Lower lobe of right lung (tissue), 2 donors: ENCODE results near the gene ZNF700. TPM values are rescaled to one million over a fixed set of nuclear protein-coding genes. Genes with fewer than 3 reads are reported as not detected.
"Not testable (repeated sequence)": the region's sequence is repeated elsewhere in the genome, so short reads cannot be mapped to it uniquely, and the experiment has no call there.

Experiments used
- ATAC-seq, 2 donors: fragments of 200-7000 bp; cut with Tn5 transposase; one replicate each; pipeline ENCODE4 v1.9.1; 2020 to 2022; ENCODE audit warnings: mild to moderate bottlenecking in 2 of 2, moderate library complexity in 2 of 2
- DNase-seq: peaks from one replicate; pipeline ENCODE4 v3.0.0-alpha.2; 2020
- H3K27ac ChIP-seq: fragments of 200-600 bp; one replicate; pipeline ENCODE4 v1.8.0; 2022
- H3K27me3 ChIP-seq: fragments of 200-600 bp; one replicate; pipeline ENCODE4 v1.8.0; 2022; ENCODE audit warnings: low read depth
- H3K36me3 ChIP-seq: fragments of 200-600 bp; one replicate; pipeline ENCODE4 v1.8.0; 2022; ENCODE audit warnings: mild to moderate bottlenecking
- H3K4me1 ChIP-seq: fragments of 200-600 bp; one replicate; pipeline ENCODE4 v1.8.0; 2022
- H3K4me3 ChIP-seq: fragments of 200-600 bp; one replicate; pipeline ENCODE4 v1.8.0; 2022; ENCODE audit warnings: mild to moderate bottlenecking
- H3K9me3 ChIP-seq: fragments of 200-600 bp; one replicate; pipeline ENCODE4 v1.8.0; 2022
- intact Hi-C: fragments of 100-400 bp; cut with DNase I; formaldehyde crosslinking; loops from one replicate; pipeline ENCODE4 v1.11.0; 2022
- total RNA-seq: library from RNA; stranded (reverse); fragmentation: NEBNext Ultra II Directional; extraction: Animal tissue kit (Norgen Biotek cat#: 25700); gene quantifications from one replicate; pipeline ENCODE4 v1.2.1, GENCODE V29; 2021
- TF ChIP-seq, protein P1 (sequence below): fragments of 200-600 bp; IDR thresholded peaks from one replicate; pipeline ENCODE4 v1.8.0; 2022; ENCODE audit warnings: antibody characterized with exemption, mild to moderate bottlenecking
- donor health status: DM: no; HTN: yes; CAD: no; lungs with severe emphysema.

ZNF700 gene
- total RNA-seq, 1 donor from 2014 or later: 13.4 TPM

DNA sequence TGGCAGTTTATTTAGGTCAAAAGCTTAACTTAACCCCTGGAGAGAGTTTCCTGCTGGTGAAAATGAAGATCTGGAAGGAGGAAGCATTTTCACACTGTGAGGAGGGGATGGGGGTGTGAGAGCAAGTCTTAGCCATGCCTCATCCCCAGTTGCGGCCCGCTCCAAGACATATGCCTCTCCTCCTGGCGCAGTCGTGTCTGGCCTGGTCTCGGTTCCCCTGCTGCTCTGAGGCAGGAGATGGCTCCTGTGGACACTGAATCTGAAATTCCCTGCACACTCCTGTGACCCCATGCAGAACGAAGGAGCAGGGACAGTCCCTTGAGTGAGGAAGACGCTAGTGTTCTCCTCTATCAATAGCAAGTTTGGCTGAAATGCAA, 37.7 kb upstream of the ZNF700 start:
- TF ChIP-seq, protein P1, sequence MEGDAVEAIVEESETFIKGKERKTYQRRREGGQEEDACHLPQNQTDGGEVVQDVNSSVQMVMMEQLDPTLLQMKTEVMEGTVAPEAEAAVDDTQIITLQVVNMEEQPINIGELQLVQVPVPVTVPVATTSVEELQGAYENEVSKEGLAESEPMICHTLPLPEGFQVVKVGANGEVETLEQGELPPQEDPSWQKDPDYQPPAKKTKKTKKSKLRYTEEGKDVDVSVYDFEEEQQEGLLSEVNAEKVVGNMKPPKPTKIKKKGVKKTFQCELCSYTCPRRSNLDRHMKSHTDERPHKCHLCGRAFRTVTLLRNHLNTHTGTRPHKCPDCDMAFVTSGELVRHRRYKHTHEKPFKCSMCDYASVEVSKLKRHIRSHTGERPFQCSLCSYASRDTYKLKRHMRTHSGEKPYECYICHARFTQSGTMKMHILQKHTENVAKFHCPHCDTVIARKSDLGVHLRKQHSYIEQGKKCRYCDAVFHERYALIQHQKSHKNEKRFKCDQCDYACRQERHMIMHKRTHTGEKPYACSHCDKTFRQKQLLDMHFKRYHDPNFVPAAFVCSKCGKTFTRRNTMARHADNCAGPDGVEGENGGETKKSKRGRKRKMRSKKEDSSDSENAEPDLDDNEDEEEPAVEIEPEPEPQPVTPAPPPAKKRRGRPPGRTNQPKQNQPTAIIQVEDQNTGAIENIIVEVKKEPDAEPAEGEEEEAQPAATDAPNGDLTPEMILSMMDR: no peak
- H3K9me3 ChIP-seq: no peaks in the 10 kb centered on the region
- intact Hi-C loops: no loop called here
- no peaks in the 10 kb centered on the region for H3K27me3 ChIP-seq
- H3K4me1 ChIP-seq: peaks cover 15% of the 10 kb centered on the region
- peak overlapping the region; percentile 89 for H3K27ac ChIP-seq
- ATAC-seq (peak; percentile 12 to 45), DNase-seq (no peak)
- H3K36me3 ChIP-seq: no peaks in the 10 kb centered on the region
- peak overlapping the region; percentile 74 for H3K4me3 ChIP-seq

- ATAC-seq: peak; percentile 98 to 99
These were observed 37.0 kb upstream of the ZNF700 start, which contains the start of gene ZNF69 for GRCh38 chr19:11887611-11888531. ZNF69 (plus strand) TSS chr19:11887782; CDS start chr19:11887924, 142 bp downstream.

DNA sequence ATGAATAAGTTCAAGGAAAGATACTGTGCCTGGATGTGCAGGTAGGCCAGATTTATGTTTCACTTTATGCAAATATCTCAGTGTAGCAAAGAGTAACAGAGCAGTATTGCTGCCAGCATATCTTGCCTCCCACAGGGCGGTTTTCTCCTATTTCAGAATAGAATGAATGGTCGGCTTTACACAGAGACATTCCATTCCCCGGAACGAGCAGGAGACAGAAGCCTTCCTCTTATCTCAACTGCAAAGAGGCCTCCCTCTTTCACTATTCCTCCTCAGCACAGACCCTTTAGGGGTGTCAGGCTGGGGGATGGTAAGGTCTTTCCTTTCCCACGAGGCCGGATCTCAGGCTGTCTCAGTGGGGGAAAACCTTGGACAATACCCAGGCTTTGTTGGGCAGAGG, 35.0 kb upstream of the ZNF700 start:
- H3K27me3 ChIP-seq, H3K27ac ChIP-seq, H3K9me3 ChIP-seq, H3K36me3 ChIP-seq, ATAC-seq, H3K4me3 ChIP-seq, DNase-seq, intact Hi-C loops: not testable (repeated sequence)
- peaks cover 15% of the 10 kb centered on the region for H3K4me1 ChIP-seq

More at GRCh38 chr19:11887611-11888531, 37.0 kb upstream of the ZNF700 start, which contains the start of gene ZNF69:
- TF ChIP-seq, protein P1: peak; percentile 34
- intact Hi-C loops: no loop called here
- DNase-seq: peak; percentile 92
- H3K27ac ChIP-seq: peak within 1 kb of the TSS; percentile 89
- H3K4me3 ChIP-seq: peak within 1 kb of the TSS; percentile 74
- H3K27me3 ChIP-seq: no peaks in the 10 kb centered on the region
- H3K36me3 ChIP-seq: no peaks in the 10 kb centered on the region
- peaks cover 15% of the 10 kb centered on the region for H3K4me1 ChIP-seq
- no peaks in the 10 kb centered on the region for H3K9me3 ChIP-seq

DNA sequence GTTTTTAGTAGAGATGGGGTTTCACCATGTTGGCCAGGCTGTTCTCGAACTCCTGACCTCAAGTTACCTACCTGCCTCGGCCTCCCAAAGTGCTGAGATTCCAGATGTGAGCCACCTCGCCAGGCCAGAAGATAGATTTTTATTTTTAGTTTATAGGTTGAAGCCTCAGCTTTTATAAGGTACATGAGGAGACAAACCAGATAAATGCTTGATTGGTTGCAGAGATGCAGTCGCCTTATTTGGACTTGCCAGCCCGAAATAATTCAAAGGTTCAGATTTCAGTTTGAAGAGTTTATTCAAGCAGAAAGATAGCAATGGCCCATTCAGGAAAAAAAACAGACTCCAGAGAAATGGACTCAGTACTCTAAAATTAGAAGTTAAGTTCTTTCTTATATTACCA, 34.3 kb upstream of the ZNF700 start:
- H3K4me1 ChIP-seq: peaks cover 15% of the 10 kb centered on the region
- no peak overlapping the region for H3K27ac ChIP-seq
- H3K9me3 ChIP-seq: no peaks in the 10 kb centered on the region
- no peaks in the 10 kb centered on the region for H3K27me3 ChIP-seq
- ATAC-seq (no peak), DNase-seq (no peak)
- no peak overlapping the region for H3K4me3 ChIP-seq
- no peaks in the 10 kb centered on the region for H3K36me3 ChIP-seq
- TF ChIP-seq, protein P1: no peak
- intact Hi-C loops: no loop called here

DNA sequence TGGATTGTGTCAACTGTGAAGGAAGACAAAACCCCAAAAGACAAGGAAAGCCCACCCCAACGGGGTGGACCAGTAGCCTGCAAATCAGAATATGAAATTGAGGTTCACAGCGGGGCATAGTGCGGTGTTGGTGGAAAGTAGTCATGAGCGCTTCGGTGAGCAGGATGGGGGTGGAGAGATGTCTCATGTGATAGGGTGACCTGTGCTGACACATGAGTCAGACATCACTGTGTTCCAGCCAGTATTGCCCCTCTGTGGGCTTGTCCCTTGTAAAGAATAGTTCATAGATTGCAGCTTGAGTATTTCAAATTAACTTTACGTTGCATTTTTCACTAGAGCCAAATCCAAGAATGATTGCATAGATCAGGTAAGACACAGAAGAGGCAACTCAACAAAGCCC, 30.1 kb upstream of the ZNF700 start:
- H3K4me1 ChIP-seq: no peaks in the 10 kb centered on the region
- H3K36me3 ChIP-seq: no peaks in the 10 kb centered on the region
- DNase-seq: no peak
- no peak overlapping the region for H3K27ac ChIP-seq
- H3K9me3 ChIP-seq: peaks cover 23% of the 10 kb centered on the region
- TF ChIP-seq, protein P1: no peak
- intact Hi-C loops: no loop called here
- H3K27me3 ChIP-seq: no peaks in the 10 kb centered on the region
- ATAC-seq: no peak
- no peak overlapping the region for H3K4me3 ChIP-seq

GRCh38 chr19:11902228-11902627, 22.7 kb upstream of the ZNF700 start:
- peaks cover 19% of the 10 kb centered on the region for H3K36me3 ChIP-seq
- intact Hi-C loops: no loop called here
- no peaks in the 10 kb centered on the region for H3K4me1 ChIP-seq
- H3K9me3 ChIP-seq: peaks cover 90% of the 10 kb centered on the region
- TF ChIP-seq, protein P1: no peak
- no peak overlapping the region for H3K4me3 ChIP-seq
- H3K27ac ChIP-seq: no peak overlapping the region
- ATAC-seq (no peak), DNase-seq (no peak)
- no peaks in the 10 kb centered on the region for H3K27me3 ChIP-seq
